ENCODE data around the gene RNF38. TPM values are rescaled to one million over a fixed set of nuclear protein-coding genes. Genes with fewer than 3 reads are reported as not detected.
A peak's percentile ranks its signal among the peaks of the same experiment; 100 is the strongest.

Gene RNF38
- total and polyA plus RNA-seq, 2 experiments from 2014 or later: 6.7 to 16.5 TPM

- DNase-seq: peak; percentile 93
- peak overlapping the region; percentile 90 for H2AFZ ChIP-seq
- H3K27ac ChIP-seq: peak overlapping the region; percentile 69
- H3K4me2 ChIP-seq (ENCODE audit: unreplicated experiment): peak overlapping the region; percentile 89
- peaks cover 24% of the 10 kb centered on the region for H3F3A ChIP-seq (ENCODE audit: insufficient read depth)
- peaks cover 89% of the 10 kb centered on the region for H3K79me2 ChIP-seq (ENCODE audit: insufficient read depth)
- no peaks in the 10 kb centered on the region for H3K9me2 ChIP-seq (ENCODE audit: insufficient read depth)
- H3K9me3 ChIP-seq (ENCODE audit: low read depth): no peaks in the 10 kb centered on the region
- H3K36me3 ChIP-seq (ENCODE audit: low read depth): no peaks in the 10 kb centered on the region
- TF ChIP-seq EZH2 (IDR thresholded peaks at IDR 0.05; ENCODE audit: insufficient read depth, poor library complexity, severe bottlenecking): no peak
- peaks cover 31% of the 10 kb centered on the region for H3K4me1 ChIP-seq (ENCODE audit: insufficient read depth)
- H3K27me3 ChIP-seq (replicated peaks; ENCODE audit: insufficient read depth): no peaks in the 10 kb centered on the region
- WGBS, 2 experiments (ENCODE audit: low coverage in 1 of 2, low lambda C conversion rate in 2 of 2, missing lambda C conversion rate in 2 of 2): 1 to 2% methylated on average over 48 to 51 of the region's 111 CpGs
- in situ Hi-C loops (cut with MboI): loop anchor here (10.0 kb wide), 1 partner anchor 154 kb away; no protein-coding TSS in a partner anchor
- H3K4me3 ChIP-seq: peak overlapping the region; percentile 84
- peak overlapping the region; percentile 81 for H3K9ac ChIP-seq
- no peaks in the 10 kb centered on the region for H4K20me1 ChIP-seq (ENCODE audit: insufficient read depth)
Measured at GRCh38 chr9:36400332-36401163, 479 bp upstream of the RNF38 start.

GRCh38 chr9:36398745-36399144 is 1.3 kb downstream of the RNF38 start:
- Histone ChIP-seq H3K4me1 (ENCODE audit: insufficient read depth) (peaks cover 31% of the 10 kb centered on the region), H2AFZ (no peak overlapping the region), H4K20me1 (ENCODE audit: insufficient read depth) (no peaks in the 10 kb centered on the region), H3K36me3 (ENCODE audit: low read depth) (no peaks in the 10 kb centered on the region), H3K4me2 (ENCODE audit: unreplicated experiment) (peak overlapping the region; percentile 89), H3K9ac (peak overlapping the region; percentile 81), H3K9me3 (ENCODE audit: low read depth) (no peaks in the 10 kb centered on the region), H3K27me3 (replicated peaks; ENCODE audit: insufficient read depth) (no peaks in the 10 kb centered on the region), H3K4me3 (peak overlapping the region; percentile 84), H3K27ac (peak overlapping the region; percentile 69), H3K9me2 (ENCODE audit: insufficient read depth) (no peaks in the 10 kb centered on the region), H3K79me2 (ENCODE audit: insufficient read depth) (peaks cover 89% of the 10 kb centered on the region), H3F3A (ENCODE audit: insufficient read depth) (peaks cover 24% of the 10 kb centered on the region)
- TF ChIP-seq EZH2phosphoT487 (IDR thresholded peaks at IDR 0.05; ENCODE audit: insufficient read depth, low read depth): no peak
- no peak for TF ChIP-seq EZH2 (IDR thresholded peaks at IDR 0.05; ENCODE audit: insufficient read depth, poor library complexity, severe bottlenecking)
- in situ Hi-C loops (cut with MboI): no loop called here
- DNase-seq: peak; percentile 84

GRCh38 chr9:36396985-36397384 is 3.1 kb downstream of the RNF38 start:
- peaks cover 31% of the 10 kb centered on the region for H3K4me1 ChIP-seq (ENCODE audit: insufficient read depth)
- in situ Hi-C loops (cut with MboI): no loop called here
- H3K27ac ChIP-seq: no peak overlapping the region
- no peak for TF ChIP-seq EZH2phosphoT487 (IDR thresholded peaks at IDR 0.05; ENCODE audit: insufficient read depth, low read depth)
- TF ChIP-seq EZH2 (IDR thresholded peaks at IDR 0.05; ENCODE audit: insufficient read depth, poor library complexity, severe bottlenecking): no peak
- no peak overlapping the region for H3K4me3 ChIP-seq
- no peaks in the 10 kb centered on the region for H3K36me3 ChIP-seq (ENCODE audit: low read depth)
- no peaks in the 10 kb centered on the region for H3K27me3 ChIP-seq (replicated peaks; ENCODE audit: insufficient read depth)
- H3K9ac ChIP-seq: no peak overlapping the region
- H3K9me2 ChIP-seq (ENCODE audit: insufficient read depth): no peaks in the 10 kb centered on the region
- peaks cover 24% of the 10 kb centered on the region for H3F3A ChIP-seq (ENCODE audit: insufficient read depth)
- no peak overlapping the region for H2AFZ ChIP-seq
- WGBS, 2 experiments (ENCODE audit: low coverage in 1 of 2, low lambda C conversion rate in 2 of 2, missing lambda C conversion rate in 2 of 2): 94 to 95% methylated on average over 9 of the region's 9 CpGs
- DNase-seq: peak; percentile 31
- no peaks in the 10 kb centered on the region for H4K20me1 ChIP-seq (ENCODE audit: insufficient read depth)
- no peaks in the 10 kb centered on the region for H3K9me3 ChIP-seq (ENCODE audit: low read depth)
- H3K4me2 ChIP-seq (ENCODE audit: unreplicated experiment): no peak overlapping the region
- peaks cover 89% of the 10 kb centered on the region for H3K79me2 ChIP-seq (ENCODE audit: insufficient read depth)

GRCh38 chr9:36392489-36392888 is 7.6 kb downstream of the RNF38 start:
- H4K20me1 ChIP-seq (ENCODE audit: insufficient read depth): no peaks in the 10 kb centered on the region; the same call in 1 of the 2 replicates
- no peak overlapping the region for H3K27ac ChIP-seq
- H2AFZ ChIP-seq: no peak overlapping the region
- H3K9ac ChIP-seq: no peak overlapping the region
- H3K4me3 ChIP-seq: no peak overlapping the region
- H3K27me3 ChIP-seq (replicated peaks; ENCODE audit: insufficient read depth): no peaks in the 10 kb centered on the region
- no peak for TF ChIP-seq EZH2 (IDR thresholded peaks at IDR 0.05; ENCODE audit: insufficient read depth, poor library complexity, severe bottlenecking)
- DNase-seq: no peak
- in situ Hi-C loops (cut with MboI): no loop called here
- no peaks in the 10 kb centered on the region for H3K9me3 ChIP-seq (ENCODE audit: low read depth)
- H3K36me3 ChIP-seq (ENCODE audit: low read depth): peaks cover 5% of the 10 kb centered on the region; the same call in 1 of the 2 replicates
- H3K4me1 ChIP-seq (ENCODE audit: insufficient read depth): peaks cover 16% of the 10 kb centered on the region
- H3K79me2 ChIP-seq (ENCODE audit: insufficient read depth): peaks cover 100% of the 10 kb centered on the region
- H3K9me2 ChIP-seq (ENCODE audit: insufficient read depth): no peaks in the 10 kb centered on the region
- 88 to 89% methylated on average over 1 of the region's 1 CpG for WGBS, 2 experiments (ENCODE audit: low coverage in 1 of 2, low lambda C conversion rate in 2 of 2, missing lambda C conversion rate in 2 of 2)
- H3K4me2 ChIP-seq (ENCODE audit: unreplicated experiment): no peak overlapping the region
- H3F3A ChIP-seq (ENCODE audit: insufficient read depth): peaks cover 2% of the 10 kb centered on the region; the same call in 1 of the 2 replicates
